HG03354 (cell line): Measurements from ENCODE around the gene DUSP3.

Experiments
- ATAC-seq: cut with Tn5 transposase; IDR thresholded peaks from one replicate; pipeline ENCODE4 v1.9.1; 2021; ENCODE audit warnings: mild to moderate bottlenecking; ENCODE audit not compliant: unreplicated experiment, poor library complexity, severe bottlenecking

DUSP3 gene

GRCh38 chr17:43771463-43771862, 7.3 kb downstream of the DUSP3 start:
- no peak for ATAC-seq

- no peak for ATAC-seq
These were observed 7.8 kb downstream of the DUSP3 start for GRCh38 chr17:43770957-43771356.

GRCh38 chr17:43769859-43770258, 8.9 kb downstream of the DUSP3 start:
- ATAC-seq = no peak

GRCh38 chr17:43769426-43769825, 9.4 kb downstream of the DUSP3 start:
- no peak for ATAC-seq

- no peak for ATAC-seq
These were observed 9.8 kb downstream of the DUSP3 start for GRCh38 chr17:43768943-43769342.

- ATAC-seq = no peak
These were observed 10.4 kb downstream of the DUSP3 start for GRCh38 chr17:43768382-43768781.

- ATAC-seq = no peak
These were observed 11.1 kb downstream of the DUSP3 start for GRCh38 chr17:43767713-43768059.

- no peak for ATAC-seq
These were observed 11.6 kb downstream of the DUSP3 start for GRCh38 chr17:43767053-43767712.

- no peak for ATAC-seq
These were observed 12.2 kb downstream of the DUSP3 start for GRCh38 chr17:43766413-43767052.

GRCh38 chr17:43760254-43760852, 18.4 kb downstream of the DUSP3 start:
- no peak for ATAC-seq

- no peak for ATAC-seq
These were observed 18.9 kb downstream of the DUSP3 start for GRCh38 chr17:43759836-43760235.

GRCh38 chr17:43758497-43759174, 20.1 kb downstream of the DUSP3 start, which contains the start of gene SOST:
Gene SOST, minus strand, starts transcription at chr17:43758791. Its CDS starts 50 bp downstream, at chr17:43758741.
- ATAC-seq = no peak

- no peak for ATAC-seq
These were observed 20.7 kb downstream of the DUSP3 start for GRCh38 chr17:43758086-43758485.

- no peak for ATAC-seq
These were observed 21.6 kb downstream of the DUSP3 start for GRCh38 chr17:43757171-43757660.

- no peak for ATAC-seq
These were observed 22.6 kb downstream of the DUSP3 start for GRCh38 chr17:43756201-43756600.

- ATAC-seq = no peak
These were observed 23.3 kb downstream of the DUSP3 start for GRCh38 chr17:43755389-43755875.

- no peak for ATAC-seq
These were observed 23.8 kb downstream of the DUSP3 start for GRCh38 chr17:43754947-43755346.

- no peak for ATAC-seq
These were observed 25.2 kb downstream of the DUSP3 start for GRCh38 chr17:43753493-43754129.

GRCh38 chr17:43750153-43750552, 28.6 kb downstream of the DUSP3 start:
- ATAC-seq = no peak

- ATAC-seq = no peak
These were observed 33.2 kb downstream of the DUSP3 start for GRCh38 chr17:43745541-43745940.
